Middle frontal gyrus (tissue), 1 donor: ENCODE data around the gene MYO1B.

ENCODE experiments used
- DNase-seq: peaks from one replicate; pipeline ENCODE4 v3.0.0-alpha.2; 2015; ENCODE audit warnings: low spot score; ENCODE audit errors: extremely low spot score

The MYO1B gene

GRCh38 chr2:191357678-191358077 lies 112.5 kb downstream of the MYO1B start:
- no peak for DNase-seq

DNA sequence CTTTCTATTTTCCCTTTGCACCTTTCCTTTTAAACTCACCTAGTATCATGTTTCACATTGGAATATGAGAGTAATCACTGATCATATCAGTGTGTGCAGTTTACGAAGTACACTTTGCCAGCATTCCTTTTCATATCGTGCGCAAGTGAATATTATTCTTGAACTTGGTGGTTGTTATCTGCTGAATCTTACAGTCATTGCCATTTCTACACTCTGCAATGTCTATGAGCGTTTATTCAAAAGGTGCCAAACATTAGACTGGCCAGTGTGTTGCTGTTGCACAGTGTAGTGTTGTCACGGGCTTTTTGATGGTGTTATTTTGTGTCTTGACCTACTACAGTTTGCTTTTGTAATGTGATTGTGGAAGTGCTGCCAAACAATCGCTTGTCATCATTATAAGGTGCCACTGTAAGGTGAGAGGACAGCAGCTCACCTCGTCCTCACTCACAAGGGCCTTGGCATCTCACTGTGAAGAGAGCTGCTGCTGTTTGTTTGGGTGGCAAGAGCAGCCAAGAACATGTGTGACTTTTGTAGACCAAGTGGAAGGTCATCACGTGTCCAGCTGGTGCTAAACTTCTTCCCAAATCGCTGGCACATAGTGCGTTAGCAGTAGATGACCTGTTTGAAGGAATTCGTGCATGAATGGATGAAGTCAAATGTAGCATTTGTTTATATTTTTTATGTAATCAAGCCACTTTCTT lies 113.3 kb downstream of the MYO1B start:
- no peak for DNase-seq

- no peak for DNase-seq
Measured at GRCh38 chr2:191359133-191359532, 113.9 kb downstream of the MYO1B start.

- DNase-seq: no peak
Measured at GRCh38 chr2:191360918-191361317, 115.7 kb downstream of the MYO1B start.

DNA sequence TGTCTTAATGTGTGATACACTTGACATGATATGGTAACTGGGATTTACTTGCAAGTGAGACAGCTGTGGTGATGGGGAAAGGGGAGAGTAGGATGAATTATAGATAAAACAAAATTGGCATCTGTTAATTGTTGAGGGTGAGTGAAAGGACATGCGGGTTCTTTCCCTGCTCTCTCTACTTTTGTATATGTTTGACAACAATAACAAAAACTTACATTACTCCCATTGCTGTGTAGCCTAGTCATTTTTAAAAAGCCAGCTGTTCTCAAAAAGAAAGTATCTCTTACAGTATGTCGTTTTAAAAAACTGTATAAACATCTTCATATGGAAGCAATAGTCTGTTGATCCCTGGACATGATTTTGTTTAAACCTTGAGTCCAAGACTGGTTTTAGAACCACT lies 117.6 kb downstream of the MYO1B start:
- no peak for DNase-seq

DNA sequence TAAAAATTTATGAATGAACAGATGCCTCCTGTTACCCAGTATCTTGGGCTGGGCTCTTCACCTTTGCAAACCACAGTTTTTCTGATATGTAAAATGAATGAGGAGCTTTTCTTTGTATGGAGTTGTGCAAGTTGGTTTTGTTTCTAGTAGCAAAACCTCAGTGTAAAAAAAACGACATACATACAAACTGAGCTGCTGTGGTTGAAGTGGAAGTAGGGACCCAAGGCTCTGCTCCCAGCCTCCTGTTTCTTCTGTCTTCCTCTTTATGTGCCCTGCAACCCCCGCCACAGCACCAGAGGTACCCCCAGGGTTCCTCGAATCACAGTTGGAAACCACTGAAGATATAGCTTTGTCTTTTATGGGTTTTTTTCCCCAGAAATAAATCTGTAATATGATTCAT lies 118.1 kb downstream of the MYO1B start:
- DNase-seq: no peak

DNA sequence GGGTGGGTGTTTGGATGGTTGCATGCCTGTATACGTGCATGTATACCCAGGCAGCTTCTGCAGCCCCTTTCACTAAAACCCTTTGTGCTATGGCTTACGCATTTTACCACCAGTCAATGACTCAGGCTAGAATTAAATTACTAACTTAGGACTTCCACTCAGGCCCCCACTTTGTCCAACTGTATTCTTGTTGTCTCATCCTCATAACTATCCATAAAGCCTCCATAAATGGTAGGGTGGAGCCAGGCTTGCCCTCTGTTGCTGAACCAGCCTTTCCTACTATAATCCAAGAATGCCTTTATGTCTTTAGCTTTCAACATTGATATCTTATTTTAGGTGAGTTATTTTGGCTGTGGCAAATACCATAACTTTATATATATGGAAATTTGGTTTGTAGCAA lies 119.9 kb downstream of the MYO1B start:
- DNase-seq: no peak

DNA sequence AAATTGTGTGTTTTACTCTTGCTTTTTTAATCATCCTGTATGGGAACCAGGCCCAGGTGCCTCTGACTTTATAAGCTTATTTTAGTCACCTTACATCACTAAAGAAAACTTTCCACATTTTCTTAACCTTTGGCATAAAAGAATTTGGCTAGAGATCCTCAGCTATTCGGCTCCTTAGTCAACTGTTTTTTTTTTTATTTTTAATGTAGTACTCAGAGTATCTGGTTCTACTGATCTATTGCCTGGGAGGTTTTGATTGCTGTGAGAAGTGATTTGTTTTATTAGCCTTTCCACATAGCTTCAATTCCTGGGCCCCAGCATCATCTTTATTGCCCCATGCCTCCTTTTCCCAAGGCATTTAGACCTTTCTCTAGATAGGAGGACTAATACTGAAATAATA lies 121.0 kb downstream of the MYO1B start:
- DNase-seq: no peak

DNA sequence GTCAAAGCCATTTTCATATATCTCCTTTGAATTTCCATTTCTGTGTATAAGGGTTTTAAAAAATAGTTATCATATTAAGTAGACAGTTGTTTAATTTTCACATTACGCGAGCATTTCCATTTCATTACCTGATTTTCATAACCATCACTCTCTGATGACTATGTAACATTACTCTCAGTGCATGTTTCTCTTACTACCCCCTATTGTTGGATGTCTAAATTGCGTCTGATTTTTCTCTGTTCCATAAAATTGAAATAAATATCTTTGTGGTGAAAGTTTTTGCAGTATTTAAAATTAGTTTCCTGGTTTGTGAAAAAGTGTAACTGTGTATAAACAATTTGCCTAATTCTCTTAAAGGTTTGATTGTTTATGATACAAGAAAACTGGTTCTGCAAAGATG lies 123.8 kb downstream of the MYO1B start:
- no peak for DNase-seq

DNA sequence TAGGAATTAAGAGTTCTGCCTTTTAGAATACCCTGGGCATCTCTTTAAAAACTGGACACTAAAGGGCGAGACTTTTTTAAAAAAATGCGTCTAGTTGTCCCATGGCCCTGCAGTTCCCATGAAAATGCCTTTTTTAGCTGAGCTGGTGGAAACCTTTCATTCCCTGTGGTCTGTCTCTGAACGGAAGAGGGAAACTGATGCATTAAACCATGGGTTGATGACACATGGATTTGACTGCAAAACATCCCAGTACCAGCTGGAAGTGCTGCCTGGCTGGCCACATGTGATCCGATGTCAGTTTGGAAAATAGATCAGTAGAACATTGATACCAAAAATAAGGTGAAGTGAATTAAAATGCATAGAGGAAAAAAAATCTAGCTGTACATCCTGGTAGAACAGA lies 129.2 kb downstream of the MYO1B start:
- no peak for DNase-seq

DNA sequence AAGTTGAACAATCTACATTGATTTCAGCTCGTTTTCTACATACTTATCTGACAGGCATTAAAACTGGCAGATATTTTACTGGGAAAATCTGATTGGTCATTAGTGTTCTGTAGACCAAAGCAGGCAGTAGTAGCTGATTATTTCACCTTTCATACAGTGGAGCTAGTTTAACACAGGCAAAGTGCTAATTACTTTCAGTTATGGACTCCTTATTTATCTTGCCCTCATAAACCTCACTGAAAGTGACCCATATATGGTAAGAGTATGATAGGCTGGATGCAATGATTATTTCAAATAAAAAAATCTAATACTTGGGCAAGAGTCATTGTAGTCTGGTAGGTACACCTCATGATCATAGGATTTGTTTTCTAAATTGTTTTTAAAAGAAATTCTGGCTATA lies 129.7 kb downstream of the MYO1B start:
- DNase-seq: no peak

- peak; percentile 68 for DNase-seq
Measured at GRCh38 chr2:191376981-191377629, 131.9 kb downstream of the MYO1B start.

DNA sequence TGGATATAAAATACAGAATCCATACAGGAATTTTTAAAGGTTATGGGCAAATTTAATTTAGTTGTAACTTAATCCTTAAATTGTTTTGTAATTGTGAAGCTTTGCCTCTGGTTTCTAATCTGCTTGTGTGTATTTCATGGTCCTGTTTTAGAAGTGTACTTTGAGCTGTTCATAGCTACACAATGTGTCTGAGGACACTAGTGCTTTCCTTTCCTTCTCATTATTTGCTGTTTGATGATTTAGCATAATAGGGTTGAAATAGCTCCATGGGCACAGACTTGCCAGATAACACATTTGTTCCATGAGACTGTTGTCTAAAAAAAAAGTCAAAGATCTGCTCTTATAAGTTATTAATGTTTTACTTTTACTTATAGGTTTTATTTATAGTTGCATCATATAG lies 134.2 kb downstream of the MYO1B start:
- no peak for DNase-seq

DNA sequence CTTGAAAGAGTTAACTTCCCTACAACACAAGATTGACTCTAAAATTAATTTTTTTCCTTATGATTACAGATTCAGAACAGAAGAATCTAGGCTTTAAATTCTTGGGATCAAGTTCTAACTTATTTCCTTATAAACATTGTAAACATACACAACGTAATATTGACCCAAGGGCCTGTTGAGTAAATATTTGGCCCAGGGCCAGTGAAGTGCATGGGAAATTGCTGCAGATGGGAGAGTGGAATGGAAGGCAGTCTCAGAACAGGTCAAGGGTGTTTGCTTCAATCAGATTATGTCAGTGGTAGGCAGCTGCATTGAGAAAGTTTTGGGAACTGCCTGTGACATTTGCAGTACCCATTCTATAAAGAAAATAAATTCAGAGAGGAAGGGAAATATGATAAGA lies 137.6 kb downstream of the MYO1B start:
- DNase-seq: no peak

- no peak for DNase-seq
Measured at GRCh38 chr2:191383486-191383885, 138.3 kb downstream of the MYO1B start.

GRCh38 chr2:191384829-191385228 lies 139.6 kb downstream of the MYO1B start:
- DNase-seq: no peak

DNA sequence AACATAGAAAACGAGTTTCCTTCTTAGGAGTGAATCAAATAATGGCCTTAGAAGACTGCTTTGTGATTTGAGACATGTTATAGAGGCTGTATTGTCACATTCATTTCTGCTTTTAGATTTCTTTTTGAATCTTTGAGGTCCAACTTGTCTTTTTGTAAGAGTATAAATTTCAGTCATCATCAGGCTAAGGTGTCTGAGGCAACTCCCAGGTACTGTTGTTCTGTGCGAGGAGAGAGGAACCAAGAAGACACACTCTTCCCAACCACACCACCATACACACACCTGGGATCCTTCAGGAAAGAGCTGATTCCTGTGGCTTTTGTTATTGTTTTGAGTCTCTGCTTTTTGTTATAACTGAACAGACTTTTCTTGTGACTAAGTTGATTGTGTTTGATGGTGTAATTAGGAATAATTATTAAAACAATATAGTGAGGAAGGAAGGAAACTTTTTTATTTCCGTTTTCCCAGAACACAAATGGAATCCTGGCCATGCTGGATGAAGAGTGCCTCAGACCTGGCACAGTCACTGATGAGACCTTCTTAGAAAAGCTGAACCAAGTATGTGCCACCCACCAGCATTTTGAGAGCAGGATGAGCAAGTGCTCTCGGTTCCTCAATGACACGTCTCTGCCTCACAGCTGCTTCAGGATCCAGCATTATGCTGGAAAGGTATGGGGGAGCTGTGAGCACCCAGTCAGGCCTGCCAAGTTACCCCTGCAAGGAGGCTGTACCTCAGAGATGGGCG lies 140.4 kb downstream of the MYO1B start:
- DNase-seq: no peak

GRCh38 chr2:191386938-191387536 lies 141.8 kb downstream of the MYO1B start:
- DNase-seq: no peak

GRCh38 chr2:191389288-191389687 lies 144.1 kb downstream of the MYO1B start:
- DNase-seq: no peak

- DNase-seq: no peak
Measured at GRCh38 chr2:191391171-191391570, 146.0 kb downstream of the MYO1B start.

GRCh38 chr2:191394043-191394442 lies 148.8 kb downstream of the MYO1B start:
- DNase-seq: no peak

GRCh38 chr2:191396794-191397193 lies 151.6 kb downstream of the MYO1B start:
- DNase-seq: no peak
